Measurements from ENCODE around the gene CRYBG3. TPM values are rescaled to one million over a fixed set of nuclear protein-coding genes. Genes with fewer than 3 reads are reported as not detected.
A peak's percentile ranks its signal among the peaks of the same experiment; 100 is the strongest.

CRYBG3 gene
- total and polyA plus RNA-seq, 2 donors from 2014 or later, result 3.1 to 20.7 TPM

- peak within 1 kb of the TSS; percentile 65 to 73 (median 69) for H3K4me3 ChIP-seq (ENCODE audit: low read length in 3 of 3)
- peaks cover 4 to 5% (median 5%) of the 10 kb centered on the region in 3 donors for H3K4me1 ChIP-seq (ENCODE audit: control insufficient read depth in 2 of 3, insufficient read depth in 2 of 3, low read depth in 1 of 3, low read length in 3 of 3)
- peak; percentile 66 to 92 (median 79) for DNase-seq
- H3K27ac ChIP-seq (ENCODE audit: low read depth in 2 of 2, low read length in 2 of 2), result peak within 1 kb of the TSS; percentile 43 to 77
- FAIRE-seq, result no peak
- H3K9me3 ChIP-seq (ENCODE audit: control insufficient read depth in 2 of 3, insufficient read depth in 1 of 3, low read length in 3 of 3), result no peaks in the 10 kb centered on the region
- H3K27me3 ChIP-seq (ENCODE audit: control insufficient read depth, insufficient read depth, low read length), result no peaks in the 10 kb centered on the region
- peak within 1 kb of the TSS; percentile 41 to 83 (median 59) for H3K9ac ChIP-seq (ENCODE audit: low read length in 3 of 3)
- intact Hi-C loops (cut with DNase I), result no loop called here
- no peaks in the 10 kb centered on the region for H3K36me3 ChIP-seq (ENCODE audit: control insufficient read depth in 2 of 3, insufficient read depth in 3 of 3, low read length in 3 of 3)
- peak; percentile 1 for TF ChIP-seq CTCF (IDR thresholded peaks at IDR 0.05; ENCODE audit: borderline replicate concordance, extremely low read depth, insufficient read depth)
These were observed 150.1 kb downstream of the CRYBG3 start, which contains the start of gene RIOX2 for GRCh38 chr3:97971679-97972567. Gene RIOX2 (minus strand): TSS chr3:97972431. CDS start chr3:97967593, 4,838 bp downstream.

- no peaks in the 10 kb centered on the region for H3K27me3 ChIP-seq (ENCODE audit: control insufficient read depth, insufficient read depth, low read length)
- peak overlapping the region in 1 of 3 donors; percentile 38 for H3K9ac ChIP-seq (ENCODE audit: low read length in 3 of 3)
- DNase-seq (no peak), FAIRE-seq (no peak)
- H3K4me1 ChIP-seq (ENCODE audit: control insufficient read depth in 2 of 3, insufficient read depth in 2 of 3, low read depth in 1 of 3, low read length in 3 of 3), result peaks cover 4 to 5% (median 5%) of the 10 kb centered on the region in 3 donors
- TF ChIP-seq CTCF (IDR thresholded peaks at IDR 0.05; ENCODE audit: borderline replicate concordance, extremely low read depth, insufficient read depth), result no peak
- H3K9me3 ChIP-seq (ENCODE audit: control insufficient read depth in 2 of 3, insufficient read depth in 1 of 3, low read length in 3 of 3), result no peaks in the 10 kb centered on the region
- H3K27ac ChIP-seq (ENCODE audit: low read depth in 2 of 2, low read length in 2 of 2), result no peak overlapping the region
- intact Hi-C loops (cut with DNase I), result no loop called here
- H3K4me3 ChIP-seq (ENCODE audit: low read length in 3 of 3), result peak overlapping the region in 2 of 3 donors; percentile 11 to 17
- H3K36me3 ChIP-seq (ENCODE audit: control insufficient read depth in 2 of 3, insufficient read depth in 3 of 3, low read length in 3 of 3), result no peaks in the 10 kb centered on the region
These were observed 151.2 kb downstream of the CRYBG3 start for GRCh38 chr3:97972976-97973375.

- no peak overlapping the region for H3K27ac ChIP-seq (ENCODE audit: low read depth in 2 of 2, low read length in 2 of 2)
- FAIRE-seq, result no peak
- no peaks in the 10 kb centered on the region for H3K36me3 ChIP-seq (ENCODE audit: control insufficient read depth in 2 of 3, insufficient read depth in 3 of 3, low read length in 3 of 3)
- no peak overlapping the region for H3K9ac ChIP-seq (ENCODE audit: low read length in 3 of 3)
- no peak for DNase-seq
- H3K27me3 ChIP-seq (ENCODE audit: control insufficient read depth, insufficient read depth, low read length), result no peaks in the 10 kb centered on the region
- H3K9me3 ChIP-seq (ENCODE audit: control insufficient read depth in 2 of 3, insufficient read depth in 1 of 3, low read length in 3 of 3), result no peaks in the 10 kb centered on the region
- no peak for TF ChIP-seq CTCF (IDR thresholded peaks at IDR 0.05; ENCODE audit: borderline replicate concordance, extremely low read depth, insufficient read depth)
- H3K4me3 ChIP-seq (ENCODE audit: low read length in 3 of 3), result no peak overlapping the region
- H3K4me1 ChIP-seq (ENCODE audit: control insufficient read depth in 2 of 3, insufficient read depth in 2 of 3, low read depth in 1 of 3, low read length in 3 of 3), result peaks cover 4 to 9% (median 8%) of the 10 kb centered on the region in 3 donors
- intact Hi-C loops (cut with DNase I), result no loop called here
These were observed 153.2 kb downstream of the CRYBG3 start for GRCh38 chr3:97974996-97975395.

Data from kidney (tissue), 14 donors.